Esophagus mucosa (tissue), 1 donor: Measurements from ENCODE around the gene CTSW. TPM values are rescaled to one million over a fixed set of nuclear protein-coding genes. Genes with fewer than 3 reads are reported as not detected.

Source experiments
- ATAC-seq: fragments of 200-7000 bp; cut with Tn5 transposase; one replicate; pipeline ENCODE4 v1.9.1; 2020
- total RNA-seq: library from RNA; stranded (reverse); gene quantifications from one replicate; pipeline ENCODE4 v1.2.4, GENCODE V29; 2023
- donor health status: DM: yes; HTN: yes; CAD: no.

Gene CTSW
- total RNA-seq, 1 donor from 2014 or later = not detected

DNA sequence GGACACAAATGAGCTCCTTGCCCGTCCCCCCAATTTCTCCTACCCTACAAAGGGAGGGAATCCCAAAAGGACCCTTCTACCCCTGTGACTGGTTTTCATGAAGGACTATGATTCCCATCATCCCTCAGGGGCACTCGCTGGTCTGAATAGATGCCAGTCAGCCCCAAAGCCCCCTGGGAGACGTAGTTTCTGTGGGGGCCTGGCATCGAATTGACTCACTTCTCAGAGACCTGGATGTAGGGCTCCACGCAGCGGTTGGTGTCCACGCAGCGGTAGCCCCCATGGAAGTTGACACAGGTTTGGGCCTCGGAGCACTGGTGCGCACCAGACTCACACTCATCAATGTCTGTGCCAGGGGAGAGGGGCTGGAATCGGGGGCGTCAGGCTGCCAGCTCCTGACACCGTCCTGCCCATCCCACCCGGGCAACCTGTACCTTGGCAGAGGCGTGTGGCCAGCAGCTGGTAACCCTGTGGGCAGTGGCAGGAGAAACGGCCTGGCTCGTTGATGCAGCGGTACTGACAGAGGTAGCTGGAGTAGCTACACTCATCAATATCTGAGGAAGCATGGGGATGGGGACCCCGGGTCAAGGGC lies 11.5 kb upstream of the CTSW start:
- no peak for ATAC-seq

GRCh38 chr11:65868907-65869306 lies 10.7 kb upstream of the CTSW start:
- ATAC-seq = no peak

DNA sequence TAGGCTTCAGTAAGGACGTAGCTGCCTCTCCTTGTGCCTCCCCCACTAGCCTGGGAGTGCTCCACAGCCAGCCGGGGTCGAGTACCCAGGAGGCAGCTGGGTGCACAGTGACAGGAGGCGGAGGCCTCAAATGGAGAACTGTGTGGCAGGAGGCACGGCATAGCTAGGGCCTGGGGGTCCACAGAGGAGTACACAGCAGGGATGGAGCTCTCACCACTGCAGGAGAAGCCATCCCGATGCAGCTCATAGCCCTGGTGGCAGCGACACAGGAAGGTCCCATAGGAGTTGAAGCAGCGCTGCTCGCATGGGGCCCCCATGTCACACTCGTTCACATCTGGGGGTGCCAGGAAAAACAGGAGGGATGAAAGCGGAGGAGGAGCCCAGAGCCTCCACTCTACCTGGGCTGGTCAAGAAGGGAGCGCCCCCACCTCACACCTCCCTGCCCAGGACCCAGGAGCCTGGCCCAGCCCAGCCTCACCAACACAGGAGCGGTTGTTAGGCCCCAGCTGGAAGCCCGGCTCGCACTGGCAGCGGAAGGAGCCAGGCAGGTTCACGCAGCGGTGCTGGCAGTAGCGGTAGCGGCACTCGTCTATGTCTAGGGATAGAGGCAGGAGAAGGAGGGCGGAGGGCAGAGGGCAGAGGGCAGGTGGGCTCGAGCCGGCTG lies 9.9 kb upstream of the CTSW start:
- ATAC-seq = no peak

- no peak for ATAC-seq
These were observed 9.4 kb upstream of the CTSW start for GRCh38 chr11:65870307-65870658.

DNA sequence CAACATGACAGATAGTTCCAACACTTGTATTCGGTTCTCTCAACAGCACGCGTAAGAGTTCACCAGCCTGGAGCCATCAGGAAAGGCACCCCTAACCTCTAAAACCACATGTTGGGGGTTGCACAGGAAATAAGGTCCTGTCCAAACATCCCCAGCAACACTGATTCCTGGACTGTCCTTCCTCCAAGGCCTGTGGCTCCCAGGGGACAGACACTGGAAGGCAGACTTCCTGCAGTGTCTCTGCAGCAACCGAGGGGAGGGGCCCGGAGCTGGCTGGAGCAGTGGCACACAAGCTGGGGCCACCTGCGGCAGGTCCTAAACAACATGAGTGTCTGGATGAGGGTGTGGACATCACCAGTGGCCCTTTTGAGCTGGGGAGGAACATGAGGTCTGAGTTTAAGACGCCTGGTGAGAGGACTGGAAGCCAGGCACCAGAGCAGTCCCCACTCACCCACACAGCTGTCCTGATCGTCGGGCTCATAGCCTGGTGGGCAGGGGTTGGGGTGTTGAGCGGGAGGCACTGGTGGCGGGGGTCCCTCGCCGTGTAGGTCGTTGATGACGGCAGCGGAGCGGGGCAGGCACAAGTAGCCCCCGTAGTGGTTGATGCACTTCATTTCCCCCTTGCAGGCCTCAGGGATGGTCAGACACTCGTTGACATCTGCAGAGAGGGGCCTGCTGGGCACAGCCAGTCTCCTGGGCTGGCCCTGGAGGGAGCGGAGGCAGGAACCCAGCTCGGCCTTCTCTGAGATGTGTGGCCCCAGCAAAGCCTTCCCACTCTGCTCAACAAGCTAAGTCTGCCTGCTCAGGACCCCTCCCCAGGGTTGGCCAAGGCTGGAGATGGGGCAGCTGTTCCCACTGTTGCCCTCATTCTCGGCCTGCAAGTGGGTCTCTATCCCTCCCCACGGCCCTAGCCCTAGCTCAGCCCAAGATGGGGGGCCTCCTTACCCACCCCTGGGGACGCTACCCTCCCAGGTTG lies 8.6 kb upstream of the CTSW start:
- no peak for ATAC-seq

DNA sequence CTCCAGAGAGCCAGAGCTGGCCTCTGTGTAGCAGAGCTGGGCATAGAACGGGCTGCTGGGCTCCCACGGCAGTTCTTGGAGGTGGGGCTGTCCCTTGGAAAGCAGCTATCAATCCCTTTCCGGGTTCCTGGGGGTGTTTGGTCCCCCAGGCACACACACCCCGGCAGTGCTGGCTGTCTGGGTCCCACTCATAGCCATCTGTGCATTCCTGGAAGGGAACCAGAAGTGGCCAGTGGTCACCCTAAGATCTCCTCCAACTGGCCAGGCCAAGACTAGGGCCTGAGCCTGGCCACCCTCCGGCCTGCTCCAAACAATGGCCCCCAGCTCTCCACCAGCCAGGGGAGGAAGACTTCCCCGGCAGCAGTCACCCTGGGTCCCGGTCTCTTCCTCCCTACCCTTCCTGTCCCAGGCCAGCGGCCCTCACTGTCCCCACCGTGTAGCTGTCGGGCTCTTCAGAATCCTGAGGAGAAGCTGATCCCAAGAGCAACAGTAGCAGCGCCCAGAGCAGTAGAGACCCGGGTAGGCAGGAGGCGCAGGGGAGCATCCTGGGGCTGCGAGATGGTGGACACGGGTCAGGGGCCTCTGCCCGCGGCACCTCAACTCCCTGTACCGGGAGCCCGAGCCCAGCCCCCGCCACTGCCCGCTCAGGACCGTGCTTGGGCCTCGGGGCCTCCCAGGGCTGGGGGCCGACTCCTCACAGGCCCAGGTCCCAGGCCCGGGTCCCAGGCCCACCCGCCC lies 7.7 kb upstream of the CTSW start:
- no peak for ATAC-seq

GRCh38 chr11:65872586-65873317 lies 6.9 kb upstream of the CTSW start, which contains the start of gene EFEMP2:
Gene EFEMP2 (minus strand): TSS chr11:65872800. CDS start chr11:65872354, 446 bp downstream.
- no peak for ATAC-seq

DNA sequence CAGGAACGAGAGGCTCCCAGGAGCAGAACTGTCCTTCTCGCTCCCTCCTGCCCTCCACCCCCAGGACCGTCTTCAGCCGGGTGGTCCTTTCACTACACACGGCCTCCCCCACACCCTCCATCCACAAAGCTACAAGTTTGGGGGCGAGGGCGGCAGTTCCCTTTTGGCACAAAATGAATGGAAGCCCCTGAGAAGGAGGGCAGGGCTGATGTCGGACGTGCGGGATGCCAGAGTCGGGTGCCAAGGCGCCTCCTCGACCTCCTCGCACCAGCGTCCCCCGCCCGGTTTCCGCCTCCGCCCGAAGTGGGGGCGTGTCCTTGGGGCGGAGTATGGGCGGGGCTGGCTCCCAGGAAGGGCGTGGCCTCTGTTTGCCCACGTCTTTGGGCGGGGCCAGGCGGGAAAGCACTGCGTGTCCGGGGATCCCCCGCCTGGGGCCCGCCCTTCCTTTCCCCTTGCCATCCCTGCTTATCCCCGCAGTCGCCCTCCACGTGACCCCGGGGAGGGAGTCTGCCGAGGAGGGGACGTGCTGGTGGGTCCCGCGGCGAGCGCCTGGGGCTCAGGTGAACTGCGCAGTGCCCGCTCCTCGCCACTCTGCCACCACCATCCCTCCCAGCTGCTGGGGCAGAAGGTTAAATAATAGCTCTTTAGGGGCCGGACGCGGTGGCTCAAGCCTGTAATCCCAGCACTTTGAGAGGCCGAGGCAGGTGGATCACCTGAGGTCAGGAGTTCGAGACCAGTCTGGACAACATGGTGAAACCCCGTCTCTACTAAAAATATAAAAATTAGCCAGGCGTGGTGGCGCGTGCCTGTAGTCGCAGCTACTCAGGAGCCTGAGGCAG lies 6.1 kb upstream of the CTSW start:
- ATAC-seq = peak; percentile 92

DNA sequence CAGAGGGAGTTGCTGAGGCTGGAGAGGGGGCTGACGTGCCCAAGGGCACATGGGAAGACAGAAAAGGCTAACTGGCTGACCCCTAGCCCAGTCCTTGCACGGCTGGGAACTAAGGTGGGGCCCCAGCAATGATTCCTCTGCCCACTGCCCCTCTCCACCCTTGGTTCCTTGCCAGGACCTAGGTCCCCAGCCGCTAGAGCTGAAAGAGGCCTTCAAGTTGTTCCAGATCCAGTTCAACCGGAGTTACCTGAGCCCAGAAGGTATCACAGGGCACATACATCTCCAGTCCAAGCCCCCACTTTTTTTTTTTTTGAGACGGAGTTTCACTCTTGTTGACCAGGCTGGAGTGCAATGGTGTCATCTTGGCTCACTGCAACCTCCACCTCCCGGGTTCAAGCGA lies 390 bp downstream of the CTSW start:
- ATAC-seq = no peak

GRCh38 chr11:65880844-65881421 lies 1.3 kb downstream of the CTSW start:
- ATAC-seq = no peak

DNA sequence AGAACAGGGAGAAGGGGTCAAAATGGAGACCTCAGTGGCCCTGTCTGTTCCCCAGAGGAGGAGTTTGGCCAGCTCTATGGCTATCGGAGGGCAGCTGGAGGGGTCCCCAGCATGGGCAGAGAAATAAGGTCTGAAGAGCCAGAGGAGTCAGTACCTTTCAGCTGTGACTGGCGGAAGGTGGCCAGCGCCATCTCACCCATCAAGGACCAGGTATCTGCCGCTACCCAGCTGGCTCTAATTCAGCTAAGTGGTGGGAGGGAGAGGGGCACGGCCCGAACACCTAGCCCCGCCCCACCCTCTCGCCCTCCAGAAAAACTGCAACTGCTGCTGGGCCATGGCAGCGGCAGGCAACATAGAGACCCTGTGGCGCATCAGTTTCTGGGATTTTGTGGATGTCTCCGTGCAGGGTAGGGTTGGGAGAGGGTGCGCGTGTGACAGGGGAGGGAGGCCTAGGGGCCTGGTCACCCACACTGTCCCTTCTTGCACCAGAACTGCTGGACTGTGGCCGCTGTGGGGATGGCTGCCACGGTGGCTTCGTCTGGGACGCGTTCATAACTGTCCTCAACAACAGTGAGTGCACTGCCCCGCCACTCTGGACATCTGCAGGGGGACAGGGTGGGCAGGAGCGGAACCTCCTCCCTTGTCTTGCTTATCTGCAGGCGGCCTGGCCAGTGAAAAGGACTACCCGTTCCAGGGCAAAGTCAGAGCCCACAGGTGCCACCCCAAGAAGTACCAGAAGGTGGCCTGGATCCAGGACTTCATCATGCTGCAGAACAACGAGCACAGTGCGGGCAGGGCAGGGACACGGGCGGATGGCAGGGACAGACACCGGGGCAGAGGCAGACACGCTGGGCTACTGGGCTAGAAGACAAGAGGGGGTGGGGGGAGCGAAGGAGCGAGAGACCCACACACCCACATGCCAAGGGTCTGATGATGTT lies 2.8 kb downstream of the CTSW start:
- ATAC-seq = no peak

DNA sequence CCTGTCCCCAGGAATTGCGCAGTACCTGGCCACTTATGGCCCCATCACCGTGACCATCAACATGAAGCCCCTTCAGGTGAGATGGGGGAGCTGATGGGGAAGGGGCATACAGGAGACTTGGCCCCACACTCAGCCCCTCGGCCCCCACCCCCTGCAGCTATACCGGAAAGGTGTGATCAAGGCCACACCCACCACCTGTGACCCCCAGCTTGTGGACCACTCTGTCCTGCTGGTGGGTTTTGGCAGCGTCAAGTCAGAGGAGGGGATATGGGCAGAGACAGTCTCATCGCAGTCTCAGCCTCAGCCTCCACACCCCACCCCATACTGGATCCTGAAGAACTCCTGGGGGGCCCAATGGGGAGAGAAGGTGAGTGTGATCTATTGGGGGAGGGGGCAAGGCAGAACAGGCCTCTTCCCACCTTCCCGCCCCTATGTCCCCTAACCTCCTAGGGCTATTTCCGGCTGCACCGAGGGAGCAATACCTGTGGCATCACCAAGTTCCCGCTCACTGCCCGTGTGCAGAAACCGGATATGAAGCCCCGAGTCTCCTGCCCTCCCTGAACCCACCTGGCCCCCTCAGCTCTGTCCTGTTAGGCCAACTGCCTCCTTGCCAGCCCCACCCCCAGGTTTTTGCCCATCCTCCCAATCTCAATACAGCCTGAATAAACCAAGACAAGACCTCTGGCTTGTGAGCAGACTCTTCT lies 3.6 kb downstream of the CTSW start:
- no peak for ATAC-seq

DNA sequence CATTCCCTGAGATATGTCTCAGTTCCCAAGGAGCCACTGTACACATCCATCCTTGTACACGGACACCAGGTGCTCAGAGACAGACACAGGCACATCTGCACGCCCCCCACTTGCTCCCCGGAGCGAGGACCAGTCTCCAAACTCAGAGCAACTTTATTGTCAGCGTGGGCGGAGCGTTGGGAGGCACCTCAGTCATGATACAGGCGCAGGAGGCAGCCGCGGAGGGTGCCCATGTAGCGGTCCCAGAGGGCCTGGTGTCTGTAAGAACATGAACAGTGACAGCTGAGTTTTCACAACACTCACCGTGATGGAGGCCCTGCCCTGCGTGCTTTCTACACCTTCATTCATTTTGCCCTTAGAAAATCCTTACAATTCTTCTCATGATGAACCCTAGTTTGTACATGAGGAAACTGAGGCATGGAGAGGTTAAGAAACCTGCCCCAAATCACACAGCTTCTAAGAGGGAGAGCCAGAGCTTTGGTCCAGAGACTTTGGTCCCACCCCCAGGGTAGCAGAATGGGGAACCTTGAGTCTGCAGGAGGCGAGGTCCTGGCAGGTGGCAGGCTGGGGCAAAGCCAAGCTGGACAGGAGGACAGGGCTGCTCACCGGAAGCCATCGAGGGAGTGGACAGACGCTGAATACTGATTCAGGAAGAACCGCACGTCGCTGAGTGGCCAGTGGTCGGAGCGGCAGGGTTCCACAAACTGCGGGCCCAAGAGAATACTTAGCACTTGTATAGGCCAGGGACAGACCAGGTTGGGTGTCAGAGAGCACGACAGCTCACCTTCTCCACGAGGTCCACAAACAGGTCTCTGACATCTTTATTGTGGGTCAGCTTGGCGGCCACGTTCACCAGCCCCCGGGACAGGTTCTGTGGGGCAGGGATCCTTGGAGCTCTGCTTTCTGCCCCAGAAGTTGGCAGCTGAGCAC lies 4.4 kb downstream of the CTSW start:
- ATAC-seq = no peak

DNA sequence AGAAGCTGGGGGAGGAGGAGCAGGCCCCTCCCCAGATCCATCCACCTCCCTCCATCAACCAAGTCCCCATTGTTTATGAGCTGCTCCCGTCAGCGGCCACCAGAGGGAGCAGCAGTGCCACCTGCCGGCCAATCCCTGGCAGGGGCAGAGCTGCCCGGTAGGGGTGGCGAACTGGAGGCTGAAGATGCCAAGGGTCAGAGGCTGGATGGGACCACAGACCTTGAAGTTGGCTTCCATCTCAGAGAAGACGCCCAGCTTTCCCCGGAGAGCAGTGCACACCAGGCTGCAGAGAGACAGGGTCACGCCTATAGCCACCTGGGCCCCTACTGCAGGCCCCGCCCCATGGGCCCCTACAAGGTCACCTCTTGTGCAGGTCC lies 5.1 kb downstream of the CTSW start:
- ATAC-seq = peak; percentile 34

DNA sequence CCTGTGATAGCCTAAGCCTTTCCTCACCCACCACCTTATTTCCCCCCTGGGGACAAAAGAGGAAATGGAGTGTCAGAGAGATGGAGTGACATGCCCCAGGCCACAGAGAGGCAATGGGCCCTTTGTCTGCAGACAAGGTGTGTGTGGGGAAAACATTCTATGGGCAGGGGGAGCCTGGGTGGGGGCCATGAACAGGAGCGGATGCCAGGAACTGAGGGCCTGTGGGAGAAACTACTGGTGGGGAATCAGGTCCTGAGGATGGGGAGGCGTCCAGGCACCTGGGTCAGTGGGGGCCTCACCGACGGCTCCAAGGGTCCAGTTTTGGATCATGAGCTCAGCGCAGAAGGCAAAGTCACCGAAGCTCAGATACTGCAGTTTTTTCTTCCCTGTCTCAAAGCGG lies 5.6 kb downstream of the CTSW start:
- no peak for ATAC-seq

- ATAC-seq = no peak
These were observed 6.3 kb downstream of the CTSW start for GRCh38 chr11:65885808-65886536.
